Measurements from ENCODE around the gene BIN1. TPM values are rescaled to one million over a fixed set of nuclear protein-coding genes. Genes with fewer than 3 reads are reported as not detected.

Gene BIN1
- polyA plus RNA-seq, 1 donor (not counting 4 experiments of a cell fraction or from before 2014, with no cell fraction given): 5.4 TPM

- no peaks in the 10 kb centered on the region for H3K36me3 ChIP-seq (ENCODE audit: control insufficient read depth in 2 of 2, extremely low read depth in 1 of 2, insufficient read depth in 2 of 2, low read length in 2 of 2)
- no peak overlapping the region for H3K4me3 ChIP-seq (ENCODE audit: control insufficient read depth in 2 of 3, extremely low read depth in 1 of 3, insufficient read depth in 2 of 3, low read depth in 1 of 3, low read length in 3 of 3)
- dilution Hi-C loops (cut with MboI; ENCODE audit: extremely low pct_ligation_motif_present, low sequenced_read_pairs): no loop called here
- DNase-seq (ENCODE audit: low read depth, low spot score) (no peak), FAIRE-seq (no peak)
- no peaks in the 10 kb centered on the region for H3K27me3 ChIP-seq (ENCODE audit: control insufficient read depth, extremely low read depth, insufficient read depth, low read length)
- H3K9me3 ChIP-seq (ENCODE audit: control insufficient read depth, low read depth, low read length): peaks cover 4% of the 10 kb centered on the region
- H3K9me1 ChIP-seq (ENCODE audit: control insufficient read depth, extremely low read depth, insufficient read depth, low read length): no peaks in the 10 kb centered on the region
- H3K4me1 ChIP-seq (ENCODE audit: control insufficient read depth, extremely low read depth, insufficient read depth, low read length): no peaks in the 10 kb centered on the region
- no peaks in the 10 kb centered on the region for H4K20me1 ChIP-seq (ENCODE audit: control insufficient read depth, extremely low read depth, insufficient read depth, low read length)
- H2AFZ ChIP-seq (ENCODE audit: control insufficient read depth, low read length): no peak overlapping the region
- H3K9ac ChIP-seq (ENCODE audit: control insufficient read depth, extremely low read depth, insufficient read depth, low read length): no peak overlapping the region
- TF ChIP-seq EZH2 (IDR thresholded peaks at IDR 0.05; ENCODE audit: low read length) (no peak), CTCF (optimal IDR thresholded peaks at IDR 0.05 in 1 of 3, IDR thresholded peaks at IDR 0.05 in 1 of 3, conservative IDR thresholded peaks at IDR 0.05 in 1 of 3; ENCODE audit: extremely low read depth in 1 of 3, insufficient read depth in 2 of 3, low read length in 3 of 3) (no peak)
- H3K27ac ChIP-seq (ENCODE audit: control insufficient read depth, insufficient read depth, low read length): no peak overlapping the region
- no peak overlapping the region for H3K4me2 ChIP-seq (ENCODE audit: control insufficient read depth, extremely low read depth, insufficient read depth, low read depth, low read length)
- no peaks in the 10 kb centered on the region for H3K79me2 ChIP-seq (ENCODE audit: control insufficient read depth, insufficient read depth, low read length)
These were observed 67.4 kb downstream of the BIN1 start for GRCh38 chr2:127039387-127040031.

GRCh38 chr2:127037476-127037875 lies 69.5 kb downstream of the BIN1 start:
- H3K36me3 ChIP-seq (ENCODE audit: control insufficient read depth in 2 of 2, extremely low read depth in 1 of 2, insufficient read depth in 2 of 2, low read length in 2 of 2): no peaks in the 10 kb centered on the region
- no peak overlapping the region for H3K27ac ChIP-seq (ENCODE audit: control insufficient read depth, insufficient read depth, low read length)
- dilution Hi-C loops (cut with MboI; ENCODE audit: extremely low pct_ligation_motif_present, low sequenced_read_pairs): no loop called here
- H2AFZ ChIP-seq (ENCODE audit: control insufficient read depth, low read length): no peak overlapping the region
- no peaks in the 10 kb centered on the region for H3K27me3 ChIP-seq (ENCODE audit: control insufficient read depth, extremely low read depth, insufficient read depth, low read length)
- H3K9ac ChIP-seq (ENCODE audit: control insufficient read depth, extremely low read depth, insufficient read depth, low read length): no peak overlapping the region
- no peak for TF ChIP-seq CTCF (optimal IDR thresholded peaks at IDR 0.05 in 1 of 3, IDR thresholded peaks at IDR 0.05 in 1 of 3, conservative IDR thresholded peaks at IDR 0.05 in 1 of 3; ENCODE audit: extremely low read depth in 1 of 3, insufficient read depth in 2 of 3, low read length in 3 of 3)
- TF ChIP-seq EZH2 (IDR thresholded peaks at IDR 0.05; ENCODE audit: low read length): no peak
- no peak for DNase-seq (ENCODE audit: low read depth, low spot score)
- H3K4me3 ChIP-seq (ENCODE audit: control insufficient read depth in 2 of 3, extremely low read depth in 1 of 3, insufficient read depth in 2 of 3, low read depth in 1 of 3, low read length in 3 of 3): no peak overlapping the region
- no peak for FAIRE-seq
- no peaks in the 10 kb centered on the region for H3K9me3 ChIP-seq (ENCODE audit: control insufficient read depth, low read depth, low read length)
- H3K79me2 ChIP-seq (ENCODE audit: control insufficient read depth, insufficient read depth, low read length): no peaks in the 10 kb centered on the region
- no peak overlapping the region for H3K4me2 ChIP-seq (ENCODE audit: control insufficient read depth, extremely low read depth, insufficient read depth, low read depth, low read length)
- no peaks in the 10 kb centered on the region for H3K4me1 ChIP-seq (ENCODE audit: control insufficient read depth, extremely low read depth, insufficient read depth, low read length)
- no peaks in the 10 kb centered on the region for H3K9me1 ChIP-seq (ENCODE audit: control insufficient read depth, extremely low read depth, insufficient read depth, low read length)
- H4K20me1 ChIP-seq (ENCODE audit: control insufficient read depth, extremely low read depth, insufficient read depth, low read length): no peaks in the 10 kb centered on the region
